ENCODE measurements around the gene TREH. TPM values are rescaled to one million over a fixed set of nuclear protein-coding genes. Genes with fewer than 3 reads are reported as not detected.

Gene TREH
- total RNA-seq, 2 donors from 2014 or later: not detected

GRCh38 chr11:118659314-118659952, 20.0 kb downstream of the TREH start:
- peak overlapping the region; percentile 44 to 72 for H3K27ac ChIP-seq
- peaks cover 27% of the 10 kb centered on the region for H3K36me3 ChIP-seq
- no peaks in the 10 kb centered on the region for H3K9me3 ChIP-seq
- H3K27me3 ChIP-seq: no peaks in the 10 kb centered on the region
- DNase-seq (ENCODE audit: low spot score): peak; percentile 94
- H3K4me1 ChIP-seq: peaks cover 0 to 18% of the 10 kb centered on the region in 2 donors
- TF ChIP-seq CTCF (IDR thresholded peaks at IDR 0.05): peak; percentile 98 to 99
- no peak overlapping the region for H3K4me3 ChIP-seq

DNA sequence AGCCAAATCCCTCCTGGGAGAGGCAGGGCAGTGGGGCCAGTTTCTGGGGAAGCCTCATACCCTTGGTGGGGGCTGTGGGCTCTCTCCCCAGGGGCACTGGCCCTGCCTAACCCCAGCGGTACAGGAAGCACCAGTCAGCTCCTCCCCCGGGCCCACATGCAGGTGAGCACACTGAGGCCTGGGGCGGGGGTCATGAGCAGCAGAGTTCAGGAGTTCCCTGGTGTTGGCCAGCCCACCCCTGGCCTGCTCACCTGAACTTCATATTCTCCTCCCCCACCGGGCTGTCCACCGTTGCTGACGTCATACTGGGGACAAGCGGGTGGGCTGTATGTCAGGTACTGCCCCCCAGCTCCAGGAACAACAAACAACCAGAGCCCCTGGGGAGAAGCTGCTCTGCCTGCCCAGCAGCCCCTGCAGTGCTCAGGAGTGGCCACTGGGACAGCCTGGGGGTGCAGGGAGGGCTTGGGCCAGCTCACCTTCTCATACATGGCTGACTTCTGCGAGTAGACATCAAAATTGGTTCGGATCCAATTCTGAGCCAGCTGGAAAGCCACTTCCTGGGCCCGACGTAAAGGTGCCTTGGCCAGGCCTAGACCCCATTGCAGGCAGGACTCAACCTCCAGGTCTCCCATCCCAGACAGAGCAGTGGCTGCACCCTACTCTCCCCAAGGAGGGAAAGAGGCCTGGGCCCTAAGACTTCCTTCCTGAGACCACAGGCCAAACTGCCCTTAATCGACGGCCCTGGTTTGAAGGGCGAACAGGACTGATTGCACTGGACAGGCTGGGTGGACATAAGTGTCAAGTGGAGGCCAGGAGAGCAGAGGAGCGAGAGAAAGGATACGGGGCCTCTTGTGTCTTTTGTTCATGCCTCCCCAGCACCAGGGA, 20.8 kb downstream of the TREH start:
- Histone ChIP-seq H3K27ac (peak overlapping the region; percentile 44 to 72), H3K4me3 (no peak overlapping the region), H3K4me1 (peaks cover 0 to 18% of the 10 kb centered on the region in 2 donors), H3K36me3 (peaks cover 33% of the 10 kb centered on the region), H3K9me3 (no peaks in the 10 kb centered on the region), H3K27me3 (no peaks in the 10 kb centered on the region)
- no peak for TF ChIP-seq CTCF (IDR thresholded peaks at IDR 0.05)
- DNase-seq (ENCODE audit: low spot score): no peak

GRCh38 chr11:118657709-118658428, 21.6 kb downstream of the TREH start:
- H3K9me3 ChIP-seq: no peaks in the 10 kb centered on the region
- H3K27ac ChIP-seq: peak overlapping the region in 1 of 2 donors; percentile 44
- peaks cover 41% of the 10 kb centered on the region for H3K36me3 ChIP-seq
- TF ChIP-seq CTCF (IDR thresholded peaks at IDR 0.05): no peak
- H3K4me1 ChIP-seq: peaks cover 0 to 18% of the 10 kb centered on the region in 2 donors
- no peak for DNase-seq (ENCODE audit: low spot score)
- no peak overlapping the region for H3K4me3 ChIP-seq
- H3K27me3 ChIP-seq: no peaks in the 10 kb centered on the region

GRCh38 chr11:118657238-118657637, 22.2 kb downstream of the TREH start:
- TF ChIP-seq CTCF (IDR thresholded peaks at IDR 0.05): no peak
- Histone ChIP-seq H3K27ac (no peak overlapping the region), H3K9me3 (no peaks in the 10 kb centered on the region), H3K36me3 (peaks cover 47% of the 10 kb centered on the region), H3K4me1 (peaks cover 0 to 18% of the 10 kb centered on the region in 2 donors), H3K27me3 (no peaks in the 10 kb centered on the region), H3K4me3 (no peak overlapping the region)
- DNase-seq (ENCODE audit: low spot score): no peak

- Histone ChIP-seq H3K4me3 (no peak overlapping the region), H3K27me3 (no peaks in the 10 kb centered on the region), H3K4me1 (peaks cover 0 to 18% of the 10 kb centered on the region in 2 donors), H3K36me3 (peaks cover 53% of the 10 kb centered on the region), H3K27ac (no peak overlapping the region), H3K9me3 (no peaks in the 10 kb centered on the region)
- DNase-seq (ENCODE audit: low spot score): no peak
- TF ChIP-seq CTCF (IDR thresholded peaks at IDR 0.05): no peak
Measured at GRCh38 chr11:118656563-118657165, 22.8 kb downstream of the TREH start.

All from right atrium auricular region (tissue), 2 donors.